GM13977 (cell line): ENCODE measurements around the gene LRRFIP2.

Source experiments
- DNase-seq: peaks from one replicate; pipeline ENCODE4 v3.0.0; 2012; ENCODE audit warnings: low spot score
- CTCF ChIP-seq: IDR thresholded peaks from 2 replicates; pipeline ENCODE4 v1.5.1; 2012; ENCODE audit warnings: mild to moderate bottlenecking, control low read depth; ENCODE audit not compliant: insufficient read depth; ENCODE audit errors: extremely low read depth, missing control alignments
- in situ Hi-C: fragments of 300-500 bp; cut with MboI; formaldehyde crosslinking; loops from one replicate; pipeline ENCODE4 v1.12.0; 2022; ENCODE audit warnings: low sequenced_read_pairs, low pct_unique_long_range_greater_than_20kb, mixed read lengths, inconsistent platforms; ENCODE audit not compliant: unreplicated experiment

The LRRFIP2 gene

GRCh38 chr3:37202035-37202434 lies 27.7 kb upstream of the LRRFIP2 start:
- no peak for DNase-seq
- in situ Hi-C loops = loop anchor here (25.0 kb wide), 1 partner anchor 465 kb away; no protein-coding TSS in a partner anchor
- TF ChIP-seq CTCF = no peak

DNA sequence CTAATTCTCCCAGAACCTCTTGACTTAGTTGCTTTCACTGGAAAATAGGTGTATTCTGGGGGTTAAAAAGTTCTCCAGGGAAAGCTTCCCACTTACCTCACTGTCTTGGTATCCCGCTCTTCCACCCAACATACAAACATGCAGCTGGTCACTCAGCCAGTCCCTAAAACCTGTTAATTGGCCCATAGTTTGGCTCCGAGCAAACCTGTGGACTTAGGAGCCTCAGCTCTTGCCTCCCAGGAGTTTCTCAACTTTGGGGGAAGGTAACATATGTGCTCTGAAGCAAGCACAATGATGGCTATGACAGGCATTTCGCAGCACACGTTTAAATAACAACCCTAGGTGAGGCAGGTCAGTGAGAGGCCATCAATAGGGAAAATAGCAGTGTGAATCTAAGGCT lies 25.8 kb upstream of the LRRFIP2 start:
- no peak for TF ChIP-seq CTCF

GRCh38 chr3:37198996-37199395 lies 24.6 kb upstream of the LRRFIP2 start:
- in situ Hi-C loops = no loop called here
- no peak for DNase-seq
- TF ChIP-seq CTCF = no peak

More for the DNA sequence above, 25.8 kb upstream of the LRRFIP2 start:
- in situ Hi-C loops = loop anchor here (25.0 kb wide), 1 partner anchor 463 kb away; no protein-coding TSS in a partner anchor
- DNase-seq = no peak

DNA sequence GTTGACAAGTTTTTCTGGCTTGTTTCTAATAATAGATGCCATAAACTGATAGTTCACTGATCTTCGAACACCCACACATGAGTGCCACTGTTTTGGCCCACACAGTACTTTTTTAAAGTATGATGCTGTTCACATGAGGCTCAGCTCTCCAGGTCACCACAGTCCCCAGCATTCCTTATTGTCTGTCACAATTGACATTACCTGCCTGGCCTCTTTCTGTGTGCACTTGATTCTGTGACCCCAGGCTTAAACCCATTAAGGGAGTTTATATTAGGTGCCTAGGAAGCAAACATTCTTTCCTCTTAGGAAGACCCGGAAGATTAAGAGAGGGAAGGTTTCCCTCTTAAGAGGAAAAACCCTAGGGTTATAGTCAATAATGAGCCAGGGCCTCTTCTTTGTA lies 24.2 kb upstream of the LRRFIP2 start:
- DNase-seq = no peak
- in situ Hi-C loops = no loop called here
- no peak for TF ChIP-seq CTCF

- no peak for DNase-seq
- in situ Hi-C loops = no loop called here
- TF ChIP-seq CTCF = no peak
Observed at GRCh38 chr3:37197810-37198371, 23.5 kb upstream of the LRRFIP2 start.

DNA sequence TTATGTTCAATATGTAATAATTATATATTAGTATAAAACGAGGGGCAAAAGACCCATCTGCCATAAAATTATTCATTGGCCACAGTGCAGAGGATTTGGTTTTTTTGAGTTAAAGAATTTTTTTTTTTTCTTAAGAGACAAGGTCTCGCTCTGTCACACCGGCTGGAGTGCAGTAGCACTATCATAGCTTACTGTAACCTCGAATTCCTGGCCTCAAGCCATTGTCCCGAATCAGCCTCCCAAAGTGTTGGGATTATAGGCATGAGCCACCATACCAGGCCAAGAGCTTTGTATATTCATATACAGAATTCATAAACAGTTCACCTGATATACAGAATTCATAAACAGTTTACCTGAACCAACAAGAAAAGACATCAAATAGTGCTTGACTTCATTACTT lies 20.2 kb upstream of the LRRFIP2 start:
- no peak for DNase-seq
- TF ChIP-seq CTCF = no peak
- in situ Hi-C loops = no loop called here
